GM23338 (cell line): ENCODE measurements around the gene ZDHHC15.

Source experiments
- CTCF ChIP-seq, 2 experiments: fragments of 200-600 bp in 1 of 2; sonication (generic) in 1 of 2; conservative IDR thresholded peaks; 2 replicates each; pipeline versions ENCODE4 v1.5.1 to v1.6.1; 2016 to 2017; ENCODE audit warnings: antibody characterized with exemption in 2 of 2, low read depth in 2 of 2, mild to moderate bottlenecking in 2 of 2, moderate library complexity in 1 of 2
- EZH2phosphoT487 ChIP-seq: fragments of 200-600 bp; sonication (generic); IDR thresholded peaks from one replicate; pipeline ENCODE4 v1.8.1; 2018; ENCODE audit warnings: antibody characterized with exemption; ENCODE audit not compliant: unreplicated experiment
- POLR2AphosphoS5 ChIP-seq: IDR thresholded peaks from 2 replicates; pipeline ENCODE4 v1.6.1; 2016; ENCODE audit warnings: antibody characterized with exemption, low read depth
- REST ChIP-seq: IDR thresholded peaks from one replicate; pipeline ENCODE4 v1.6.1; 2018; ENCODE audit warnings: antibody characterized with exemption; ENCODE audit not compliant: unreplicated experiment

DNA sequence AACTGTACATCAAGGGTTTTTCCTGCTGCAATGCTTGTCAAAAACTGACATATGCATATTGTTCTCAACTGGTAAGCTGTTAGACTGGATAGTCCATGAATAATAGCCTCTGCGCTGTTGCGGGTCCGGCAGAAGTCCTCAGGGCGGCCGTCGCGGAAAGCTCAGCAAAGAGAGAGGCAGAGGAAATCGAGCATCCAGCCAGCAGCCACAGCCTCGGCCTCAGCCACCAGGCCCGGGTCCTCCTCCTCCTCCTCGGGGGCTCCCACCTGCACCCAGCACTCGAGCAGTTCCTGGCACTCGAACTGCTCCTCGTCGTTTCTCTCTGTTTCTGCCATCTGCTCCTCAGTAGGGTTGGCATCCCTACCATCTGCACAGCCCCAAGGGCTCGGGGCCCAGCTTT is 195.2 kb downstream of the ZDHHC15 start:
- no peak for TF ChIP-seq EZH2phosphoT487
- TF ChIP-seq REST = no peak
- no peak for TF ChIP-seq CTCF (conservative IDR thresholded peaks at IDR 0.05; ENCODE audit: low read depth in 2 of 2)
- TF ChIP-seq POLR2AphosphoS5 = no peak
